ENCODE data around the gene NEUROD2. TPM values are rescaled to one million over a fixed set of nuclear protein-coding genes. Genes with fewer than 3 reads are reported as not detected.

The NEUROD2 gene
- total RNA-seq, result not detected in 2 replicates

DNA sequence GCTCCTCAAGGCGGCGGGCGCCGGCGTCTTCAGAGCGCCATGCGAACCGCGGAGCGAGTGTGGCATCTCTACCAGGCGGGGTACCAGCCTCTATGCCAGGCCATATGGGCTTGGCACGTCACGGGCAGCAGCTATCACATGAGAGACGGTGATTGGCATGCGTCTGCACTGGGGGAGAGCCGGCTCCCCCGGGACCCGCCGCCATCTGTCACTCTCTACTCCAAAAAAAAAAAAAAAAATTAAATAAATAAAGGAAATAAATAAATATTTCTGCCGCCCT lies at the start of gene NEUROD2:
Gene NEUROD2 (minus strand): TSS at position 70 of the 280 bp plus-strand sequence. CDS start 1,321 bp downstream, outside the sequence.
- DNase-seq (ENCODE audit: extremely low read depth, low read depth, low spot score), result no peak

GRCh38 chr17:39655105-39655504 lies 47.4 kb upstream of the NEUROD2 start:
- no peak for DNase-seq (ENCODE audit: extremely low read depth, low read depth, low spot score)

GRCh38 chr17:39653662-39654331 lies 46.1 kb upstream of the NEUROD2 start:
- no peak for DNase-seq (ENCODE audit: extremely low read depth, low read depth, low spot score)

DNA sequence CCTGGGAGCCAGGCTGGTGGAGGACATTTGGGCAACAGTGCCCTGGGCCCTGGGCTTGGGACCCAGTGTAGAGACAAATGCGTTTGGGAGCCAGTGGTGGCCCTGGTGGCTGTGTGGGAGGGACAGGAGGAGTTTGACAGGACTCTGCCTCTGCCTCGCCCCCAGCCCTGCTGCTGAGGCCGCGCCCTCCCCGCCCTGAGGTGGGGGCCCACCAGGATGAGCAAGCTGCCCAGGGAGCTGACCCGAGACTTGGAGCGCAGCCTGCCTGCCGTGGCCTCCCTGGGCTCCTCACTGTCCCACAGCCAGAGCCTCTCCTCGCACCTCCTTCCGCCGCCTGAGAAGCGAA lies 45.6 kb upstream of the NEUROD2 start:
- no peak for DNase-seq (ENCODE audit: extremely low read depth, low read depth, low spot score)

DNA sequence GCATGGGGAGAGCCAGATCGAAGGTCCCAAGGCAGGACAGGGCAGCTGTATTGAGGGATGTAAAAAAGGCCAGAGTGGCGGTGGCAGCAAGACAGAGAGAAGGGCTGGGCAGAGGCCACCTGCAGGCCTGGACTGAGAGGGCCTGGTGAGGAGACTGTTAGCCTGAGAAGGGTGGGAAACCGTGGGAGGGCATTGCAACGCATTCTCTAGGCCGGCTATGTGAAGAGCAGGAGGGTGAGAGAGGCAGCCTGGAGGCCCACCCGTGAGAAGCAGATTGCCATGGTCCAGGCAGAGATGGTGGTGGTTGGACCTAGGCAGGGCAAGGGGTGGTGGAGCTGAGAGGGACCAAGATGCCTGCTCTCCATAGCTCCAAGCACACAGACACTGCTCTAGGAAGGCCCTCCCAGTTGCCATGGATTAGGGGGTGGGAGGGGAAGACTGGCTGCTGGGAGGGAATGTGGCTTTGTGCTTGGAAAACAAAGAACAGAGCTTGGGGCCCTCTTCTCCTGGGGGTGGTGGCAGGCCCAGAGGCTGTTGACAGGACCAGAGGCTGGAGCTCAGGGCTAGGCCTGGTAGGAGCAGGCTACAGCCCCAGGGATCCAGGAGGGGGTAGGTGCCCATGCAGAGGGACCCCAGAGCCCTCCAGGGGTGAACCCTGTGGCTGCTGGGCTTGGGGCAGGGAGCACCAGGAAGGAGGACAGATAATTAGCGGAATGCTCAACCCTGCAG lies 45.0 kb upstream of the NEUROD2 start:
- DNase-seq (ENCODE audit: extremely low read depth, low read depth, low spot score), result no peak

DNA sequence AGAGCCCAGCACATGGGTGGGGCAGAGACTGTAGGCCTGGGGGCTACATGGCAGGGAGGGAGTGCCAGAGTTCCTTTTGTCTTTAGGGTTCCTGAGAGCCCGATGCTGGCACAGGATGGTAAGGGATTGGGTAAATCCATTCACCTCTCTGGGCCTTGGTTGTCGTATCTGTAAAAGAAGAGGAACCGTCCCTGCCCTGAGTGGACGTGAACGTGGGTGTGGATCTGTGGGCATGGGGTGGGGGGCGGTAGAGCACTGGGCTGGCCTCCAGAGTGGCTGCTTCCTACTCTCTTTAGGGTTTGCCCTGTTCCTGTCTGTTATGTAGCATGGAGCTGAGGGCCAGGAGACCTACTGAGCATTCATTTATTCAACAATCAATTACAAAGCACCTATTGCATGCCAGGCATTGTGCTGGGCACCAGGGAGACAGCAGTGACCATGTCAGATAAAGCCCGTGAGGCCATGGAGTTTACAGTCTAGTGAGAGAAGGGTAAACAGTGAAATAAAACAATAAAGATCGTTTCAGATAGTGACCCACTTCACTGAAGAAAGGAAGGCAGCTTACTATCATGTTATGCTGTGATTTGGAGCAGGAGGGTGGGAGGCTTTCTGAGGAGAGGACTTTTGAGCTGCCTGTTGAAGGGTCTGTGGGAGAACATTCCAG lies 44.3 kb upstream of the NEUROD2 start:
- no peak for DNase-seq (ENCODE audit: extremely low read depth, low read depth, low spot score)

DNA sequence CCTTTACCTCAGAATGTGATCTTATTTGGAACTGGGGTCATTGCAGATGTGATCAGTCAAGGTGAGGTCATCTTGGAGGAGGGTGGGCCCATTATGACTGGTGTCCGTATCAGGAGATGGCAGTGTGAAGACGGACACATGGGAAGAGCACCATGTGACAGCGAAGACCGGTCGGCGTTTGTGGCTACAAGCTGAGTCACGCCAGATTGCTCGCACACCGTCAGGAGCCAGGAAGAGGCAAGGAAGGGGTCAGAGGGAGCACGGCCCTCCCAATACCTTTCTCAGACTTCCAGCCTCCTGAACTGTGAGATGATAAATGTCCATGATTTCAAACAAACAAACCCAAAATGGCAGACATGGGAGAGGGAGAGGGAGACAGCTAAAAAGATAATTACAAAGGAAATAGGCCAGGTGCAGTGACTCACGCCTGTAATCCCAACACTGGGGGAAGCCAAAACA lies 42.4 kb upstream of the NEUROD2 start:
- DNase-seq (ENCODE audit: extremely low read depth, low read depth, low spot score), result no peak

- no peak for DNase-seq (ENCODE audit: extremely low read depth, low read depth, low spot score)
Measured at GRCh38 chr17:39648616-39649366, 41.1 kb upstream of the NEUROD2 start.

DNA sequence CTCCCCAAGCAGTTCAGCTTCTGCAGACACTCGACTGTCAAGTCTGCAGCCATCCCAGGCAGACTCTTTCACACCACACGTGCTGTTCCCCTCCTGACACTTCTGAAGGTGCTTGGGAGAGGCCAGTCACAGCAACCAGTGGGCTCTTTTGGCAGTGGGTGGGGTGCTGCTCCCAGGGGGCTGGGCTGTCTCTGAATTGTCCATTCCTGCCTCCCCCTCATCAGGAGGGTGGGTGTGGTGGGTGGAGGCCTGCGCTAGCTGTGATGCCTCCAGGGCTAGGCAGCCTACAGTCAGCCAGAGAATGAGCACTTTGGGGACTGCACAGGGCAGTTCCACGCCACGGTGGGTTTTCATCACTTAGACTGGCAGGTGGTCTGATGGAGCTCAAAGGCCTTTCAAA lies 39.5 kb upstream of the NEUROD2 start:
- DNase-seq (ENCODE audit: extremely low read depth, low read depth, low spot score), result no peak

DNA sequence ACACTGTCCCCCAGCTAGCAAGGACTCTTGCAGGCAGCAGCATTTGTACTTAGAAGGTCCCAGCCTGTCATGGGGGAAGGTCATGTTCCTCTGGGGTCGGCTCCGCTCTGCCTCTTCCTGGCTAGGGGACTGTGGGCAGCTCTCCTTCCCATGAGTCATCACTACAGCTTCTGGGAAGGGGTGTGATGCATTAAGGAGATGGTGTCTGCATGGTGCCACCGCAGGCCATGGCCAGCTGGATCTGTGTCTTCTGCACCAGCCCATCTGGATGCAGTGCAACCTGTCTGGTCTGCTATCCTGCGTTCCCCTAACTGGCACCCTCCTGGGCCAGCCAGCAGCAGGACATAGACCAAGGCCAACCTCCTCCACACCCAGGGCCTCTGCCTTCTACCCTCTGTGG lies 35.6 kb upstream of the NEUROD2 start:
- no peak for DNase-seq (ENCODE audit: extremely low read depth, low read depth, low spot score)

DNA sequence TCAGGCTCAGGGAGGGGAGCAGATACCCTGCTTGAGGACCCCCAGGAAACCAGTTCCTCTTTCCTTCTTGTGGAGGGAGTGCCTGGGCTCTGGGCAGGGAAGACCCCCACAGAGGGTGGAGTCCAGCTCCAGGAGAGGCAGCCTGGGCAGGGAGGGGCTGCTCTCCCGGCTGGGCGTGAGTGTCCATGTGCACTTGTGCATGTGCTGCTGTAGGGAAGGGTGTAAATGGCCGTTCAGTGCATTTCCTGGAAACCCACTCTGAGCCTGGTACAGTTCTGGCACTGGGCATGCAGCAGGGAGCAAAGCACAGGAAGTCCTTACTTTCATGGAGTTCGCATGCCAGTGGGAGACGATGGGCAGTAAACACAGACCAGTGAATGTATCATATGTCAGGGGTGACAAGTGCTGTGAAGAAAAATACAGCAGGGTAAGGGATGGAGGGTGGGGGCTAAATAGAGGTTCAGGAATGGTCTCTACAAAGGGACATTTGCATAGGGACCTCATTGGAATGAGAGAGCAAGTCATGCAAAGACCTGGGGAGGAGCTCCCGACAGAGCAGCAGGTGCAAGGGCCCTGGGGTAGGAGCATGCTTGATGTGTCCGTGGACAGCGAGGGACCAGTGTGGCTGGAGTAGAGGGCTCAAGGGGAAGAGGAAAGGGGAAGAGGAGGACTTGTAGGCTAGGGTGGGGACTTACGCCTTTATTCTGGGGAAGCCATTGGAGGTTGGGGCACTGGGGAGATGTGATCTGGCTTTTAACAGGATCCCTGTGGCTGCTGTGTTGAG lies 34.8 kb upstream of the NEUROD2 start:
- DNase-seq (ENCODE audit: extremely low read depth, low read depth, low spot score), result no peak

GRCh38 chr17:39641883-39642282 lies 34.2 kb upstream of the NEUROD2 start:
- DNase-seq (ENCODE audit: extremely low read depth, low read depth, low spot score), result no peak

DNA sequence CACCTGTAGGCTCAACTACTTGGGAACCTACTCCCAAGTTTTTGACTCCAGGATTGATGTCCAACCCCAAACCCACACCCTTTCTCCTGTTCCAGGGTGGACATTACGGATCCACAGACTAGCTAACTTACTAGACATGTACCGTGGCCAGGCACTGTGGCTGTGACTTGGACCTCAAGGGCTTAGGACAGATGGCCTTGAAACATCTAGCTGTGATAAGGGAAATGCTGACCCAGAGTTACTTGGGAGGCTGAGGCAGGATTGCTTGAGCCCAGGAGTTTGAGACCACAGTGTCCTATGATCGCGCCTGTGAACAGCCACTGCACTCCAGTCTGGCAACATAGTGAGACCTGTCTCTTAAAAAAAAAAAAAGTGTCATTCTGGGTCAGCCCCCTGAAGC lies 33.4 kb upstream of the NEUROD2 start:
- no peak for DNase-seq (ENCODE audit: extremely low read depth, low read depth, low spot score)

DNA sequence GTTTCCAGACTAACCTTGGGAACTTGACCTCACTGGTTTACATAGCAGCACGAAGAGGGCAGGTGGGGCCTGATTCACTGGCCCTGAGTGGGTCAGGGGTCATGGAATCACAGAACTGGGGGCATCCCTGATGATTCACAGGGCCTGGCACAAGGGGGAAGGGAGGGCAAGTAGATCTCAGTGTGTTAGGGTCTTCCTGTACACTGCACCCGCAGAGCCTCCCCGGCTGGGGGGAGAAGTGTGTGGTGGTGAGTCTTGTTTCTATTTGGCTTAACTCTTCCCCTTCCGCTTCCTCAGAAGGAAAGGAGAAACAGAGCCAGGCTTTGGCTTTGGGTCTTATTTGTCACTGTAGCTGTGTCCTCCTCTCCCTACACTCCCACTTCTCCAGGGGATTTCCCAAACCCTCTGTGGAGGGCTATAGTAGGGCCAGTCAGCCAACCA lies 32.9 kb upstream of the NEUROD2 start:
- no peak for DNase-seq (ENCODE audit: extremely low read depth, low read depth, low spot score)

GRCh38 chr17:39639566-39640458 lies 32.1 kb upstream of the NEUROD2 start:
- DNase-seq (ENCODE audit: extremely low read depth, low read depth, low spot score), result no peak

GRCh38 chr17:39639043-39639442 lies 31.3 kb upstream of the NEUROD2 start:
- no peak for DNase-seq (ENCODE audit: extremely low read depth, low read depth, low spot score)

DNA sequence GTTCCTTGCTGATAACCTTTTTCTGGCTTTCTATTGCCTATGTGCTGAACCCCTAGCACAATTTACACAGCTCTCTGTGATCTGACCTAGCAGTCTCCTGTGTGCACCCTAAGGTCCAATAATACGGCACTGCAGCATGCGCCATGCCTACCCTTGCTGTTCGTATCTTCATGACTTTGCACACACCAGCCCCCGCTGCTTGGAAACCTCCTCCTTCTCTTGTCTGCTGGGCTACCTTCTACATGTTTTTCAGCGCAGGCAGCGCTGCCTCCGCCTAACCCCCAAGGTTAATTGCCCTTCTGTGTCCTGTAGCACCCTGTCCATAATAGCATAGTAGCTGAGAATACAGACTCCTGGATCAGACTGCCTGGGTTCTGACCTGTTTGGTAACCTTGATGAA lies 30.6 kb upstream of the NEUROD2 start:
- no peak for DNase-seq (ENCODE audit: extremely low read depth, low read depth, low spot score)

DNA sequence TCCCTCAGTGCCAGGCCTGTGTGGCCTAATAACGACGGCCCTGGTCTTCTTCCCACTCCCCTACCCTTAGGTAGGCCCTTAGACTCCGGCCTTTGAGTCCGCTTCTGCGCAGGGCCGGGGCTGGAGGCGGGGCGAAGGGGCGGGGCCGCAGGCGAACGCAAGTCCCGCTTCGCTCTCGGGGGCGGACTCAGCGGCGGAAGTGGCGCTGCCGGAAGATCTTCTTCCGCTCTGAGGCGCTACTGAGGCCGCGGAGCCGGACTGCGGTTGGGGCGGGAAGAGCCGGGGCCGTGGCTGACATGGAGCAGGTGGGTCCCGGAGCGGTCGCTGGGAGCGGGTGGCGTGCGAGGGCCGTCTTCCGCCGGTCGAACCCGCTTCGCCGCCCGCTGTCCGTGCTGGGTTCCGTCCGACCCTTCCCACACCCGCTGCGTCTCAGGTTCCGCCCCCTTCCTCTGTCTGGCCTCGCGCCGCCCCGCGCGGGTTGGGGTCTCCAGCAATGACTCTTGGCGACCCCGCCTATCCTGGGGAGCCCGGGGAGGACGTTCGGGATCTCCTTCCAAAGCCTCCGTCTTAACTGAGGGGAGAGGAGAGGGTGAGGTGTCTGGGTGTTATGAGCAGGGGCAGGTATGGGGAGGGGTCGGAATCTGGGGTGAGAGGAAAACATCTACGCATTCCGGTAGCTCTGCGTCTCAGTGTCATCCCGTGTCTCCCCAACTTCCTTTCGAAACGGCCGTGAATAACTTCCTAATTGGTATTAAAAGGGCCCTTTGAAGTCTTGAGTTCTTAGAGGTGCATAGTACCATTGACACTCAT lies 29.4 kb upstream of the NEUROD2 start, which contains the start of gene STARD3:
Gene STARD3 (plus strand): TSS at position 218 of the 810 bp plus-strand sequence. CDS start 16,388 bp downstream, outside the sequence.
- no peak for DNase-seq (ENCODE audit: extremely low read depth, low read depth, low spot score)

DNA sequence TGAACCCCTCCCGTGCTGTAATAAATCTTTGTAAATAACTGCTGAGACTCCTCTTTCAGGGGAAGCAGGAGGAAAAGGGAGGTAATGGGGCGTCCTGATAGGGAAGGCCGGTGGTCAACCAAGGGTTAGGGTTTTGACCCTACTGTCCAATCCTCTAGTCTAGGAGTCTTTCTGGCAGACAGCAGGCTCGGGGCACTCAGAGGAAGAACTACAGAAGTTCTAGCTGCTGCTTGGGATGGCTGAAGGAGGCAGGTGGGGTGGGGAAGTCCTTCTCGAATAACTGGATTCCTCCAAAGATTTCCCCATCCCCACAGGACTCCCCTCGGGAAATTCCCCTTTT lies 28.8 kb upstream of the NEUROD2 start:
- DNase-seq (ENCODE audit: extremely low read depth, low read depth, low spot score), result no peak

Data from glomerular endothelial cell (primary cell).